Fibroblast of skin of abdomen (primary cell): ENCODE measurements around the gene HSD3B1. TPM values are rescaled to one million over a fixed set of nuclear protein-coding genes. Genes with fewer than 3 reads are reported as not detected.

ENCODE experiments used
- DNase-seq: peaks from one replicate; pipeline ENCODE4 v3.0.0-alpha.2; 2013
- polyA plus RNA-seq, 2 experiments: library from polyadenylated mRNA; unstranded; fragments of 120-200 nt; gene quantifications; one replicate each; pipeline ENCODE4 v1.2.1, GENCODE V29; 2013; ENCODE audit not compliant: insufficient read length in 2 of 2

Gene HSD3B1
- polyA plus RNA-seq (2013, experiment 1 of 2; ENCODE audit: insufficient read length) = 0.27 TPM
- not detected for polyA plus RNA-seq (2013, experiment 2 of 2; ENCODE audit: insufficient read length)

GRCh38 chr1:119506941-119507340 lies at the start of gene HSD3B1:
HSD3B1 (plus strand) TSS chr1:119507210; CDS start chr1:119507477, 267 bp downstream.
- DNase-seq = no peak

GRCh38 chr1:119462964-119463363 lies 44.0 kb upstream of the HSD3B1 start:
- no peak for DNase-seq

GRCh38 chr1:119463569-119463968 lies 43.4 kb upstream of the HSD3B1 start:
- DNase-seq = no peak

GRCh38 chr1:119466445-119466844 lies 40.6 kb upstream of the HSD3B1 start:
- DNase-seq = no peak

GRCh38 chr1:119467219-119467618 lies 39.8 kb upstream of the HSD3B1 start:
- DNase-seq = no peak

GRCh38 chr1:119467857-119468668 lies 38.9 kb upstream of the HSD3B1 start:
- DNase-seq = no peak

GRCh38 chr1:119469741-119470140 lies 37.3 kb upstream of the HSD3B1 start:
- DNase-seq = no peak

GRCh38 chr1:119470377-119470776 lies 36.6 kb upstream of the HSD3B1 start:
- no peak for DNase-seq

- no peak for DNase-seq
Measured at GRCh38 chr1:119470958-119471357, 36.1 kb upstream of the HSD3B1 start.

- DNase-seq = no peak
Measured at GRCh38 chr1:119471566-119471965, 35.4 kb upstream of the HSD3B1 start.

- DNase-seq = no peak
Measured at GRCh38 chr1:119472080-119472818, 34.8 kb upstream of the HSD3B1 start.

GRCh38 chr1:119472819-119473175 lies 34.2 kb upstream of the HSD3B1 start:
- no peak for DNase-seq

GRCh38 chr1:119475866-119476439 lies 31.1 kb upstream of the HSD3B1 start:
- DNase-seq = peak; percentile 6

GRCh38 chr1:119477710-119478109 lies 29.3 kb upstream of the HSD3B1 start:
- DNase-seq = no peak

GRCh38 chr1:119480175-119480574 lies 26.8 kb upstream of the HSD3B1 start:
- DNase-seq = no peak

- no peak for DNase-seq
Measured at GRCh38 chr1:119481951-119482350, 25.1 kb upstream of the HSD3B1 start.

GRCh38 chr1:119482517-119483425 lies 24.2 kb upstream of the HSD3B1 start:
- DNase-seq = no peak

- DNase-seq = peak; percentile 9
Measured at GRCh38 chr1:119483441-119484200, 23.4 kb upstream of the HSD3B1 start.

GRCh38 chr1:119485201-119485600 lies 21.8 kb upstream of the HSD3B1 start:
- DNase-seq = no peak

GRCh38 chr1:119488216-119488615 lies 18.8 kb upstream of the HSD3B1 start:
- DNase-seq = no peak

- no peak for DNase-seq
Measured at GRCh38 chr1:119489201-119489600, 17.8 kb upstream of the HSD3B1 start.

GRCh38 chr1:119490925-119491324 lies 16.1 kb upstream of the HSD3B1 start:
- DNase-seq = no peak
